GM23338 (cell line): Measurements from ENCODE around the gene TOM1L1. TPM values are rescaled to one million over a fixed set of nuclear protein-coding genes. Genes with fewer than 3 reads are reported as not detected.

Experiments used
- ATAC-seq: fragments of 200-7000 bp; cut with Tn5 transposase; 3 replicates; pipeline ENCODE4 v1.9.1; 2020
- DNase-seq: peaks from one replicate; pipeline ENCODE4 v3.0.0-alpha.2; 2015; ENCODE audit warnings: low spot score
- H2AFZ ChIP-seq: fragments of 200-600 bp; sonication (generic); 2 replicates; pipeline ENCODE4 v1.8.0; 2016; ENCODE audit warnings: antibody characterized with exemption, mild to moderate bottlenecking, moderate library complexity
- H3F3A ChIP-seq: fragments of 200-600 bp; sonication (generic); replicated peaks from 2 replicates; pipeline ENCODE4 v1.8.0; 2017; ENCODE audit warnings: antibody characterized with exemption, mixed run types, low read depth
- H3K27ac ChIP-seq: fragments of 200-600 bp; sonication (generic); 2 replicates; pipeline ENCODE4 v1.6.1; 2016; ENCODE audit warnings: low read depth
- H3K27me3 ChIP-seq: fragments of 200-600 bp; sonication (generic); 2 replicates; pipeline ENCODE4 v1.8.0; 2016; ENCODE audit warnings: mild to moderate bottlenecking, mixed run types, moderate library complexity; ENCODE audit not compliant: insufficient read depth
- H3K36me3 ChIP-seq: fragments of 200-600 bp; sonication (generic); 2 replicates; pipeline ENCODE4 v1.8.0; 2016; ENCODE audit warnings: mild to moderate bottlenecking; ENCODE audit not compliant: insufficient read depth
- H3K4me1 ChIP-seq: fragments of 200-600 bp; sonication (generic); 2 replicates; pipeline ENCODE4 v1.8.0; 2016; ENCODE audit warnings: mild to moderate bottlenecking, moderate library complexity; ENCODE audit not compliant: insufficient read depth
- H3K4me2 ChIP-seq: fragments of 200-600 bp; sonication (generic); 2 replicates; pipeline ENCODE4 v1.7.1; 2017; ENCODE audit warnings: mixed run types
- H3K4me3 ChIP-seq: fragments of 200-600 bp; sonication (generic); 2 replicates; pipeline ENCODE4 v1.6.1; 2016; ENCODE audit warnings: mixed run types
- H3K79me2 ChIP-seq: fragments of 200-600 bp; sonication (generic); replicated peaks from 2 replicates; pipeline ENCODE4 v1.8.0; 2017; ENCODE audit warnings: mild to moderate bottlenecking; ENCODE audit not compliant: insufficient read depth
- H3K9me2 ChIP-seq: fragments of 200-600 bp; sonication (generic); 2 replicates; pipeline ENCODE4 v1.8.0; 2017; ENCODE audit not compliant: insufficient read depth
- H4K20me1 ChIP-seq: fragments of 200-600 bp; sonication (generic); replicated peaks from 2 replicates; pipeline ENCODE4 v1.8.0; 2017; ENCODE audit warnings: mild to moderate bottlenecking; ENCODE audit not compliant: insufficient read depth
- H3K27ac Mint-ChIP-seq: 2 replicates; pipeline ENCODE4 v1.8.0; 2020; ENCODE audit warnings: inconsistent platforms, mild to moderate bottlenecking, moderate library complexity, mixed read lengths
- H3K27me3 Mint-ChIP-seq: 3 replicates; pipeline ENCODE4 v1.8.0; 2022; ENCODE audit warnings: low read depth, mild to moderate bottlenecking, moderate library complexity, mixed read lengths, inconsistent platforms; ENCODE audit not compliant: insufficient read depth, poor library complexity
- H3K36me3 Mint-ChIP-seq: 3 replicates; pipeline ENCODE4 v1.8.0; 2021; ENCODE audit warnings: low read depth, mild to moderate bottlenecking, inconsistent platforms, moderate library complexity, mixed read lengths
- H3K4me1 Mint-ChIP-seq: 3 replicates; pipeline ENCODE4 v1.8.0; 2020; ENCODE audit warnings: mild to moderate bottlenecking, inconsistent platforms, mixed read lengths
- H3K4me3 Mint-ChIP-seq: 3 replicates; pipeline ENCODE4 v1.8.0; 2021; ENCODE audit warnings: moderate library complexity, mild to moderate bottlenecking, inconsistent platforms, mixed read lengths
- H3K9me3 Mint-ChIP-seq: 3 replicates; pipeline ENCODE4 v1.8.0; 2020; ENCODE audit warnings: moderate library complexity, mild to moderate bottlenecking, inconsistent platforms, mixed read lengths
- CREB1 ChIP-seq: fragments of 250-450 bp; sonication (Bioruptor Pico); IDR thresholded peaks from 2 replicates; pipeline ENCODE4 v1.5.0; 2020; ENCODE audit warnings: low read depth, mild to moderate bottlenecking, moderate library complexity
- CTCF ChIP-seq, 2 experiments: fragments of 200-600 bp in 1 of 2; sonication (generic) in 1 of 2; conservative IDR thresholded peaks; 2 replicates each; pipeline versions ENCODE4 v1.5.1 to v1.6.1; 2016 to 2017; ENCODE audit warnings: antibody characterized with exemption in 2 of 2, low read depth in 2 of 2, mild to moderate bottlenecking in 2 of 2, moderate library complexity in 1 of 2
- EZH2 ChIP-seq: fragments of 200-600 bp; sonication (generic); IDR thresholded peaks from one replicate; pipeline ENCODE4 v1.8.0; 2017; ENCODE audit warnings: antibody characterized with exemption, mild to moderate bottlenecking, low read depth; ENCODE audit not compliant: unreplicated experiment
- EZH2phosphoT487 ChIP-seq: fragments of 200-600 bp; sonication (generic); IDR thresholded peaks from one replicate; pipeline ENCODE4 v1.8.1; 2018; ENCODE audit warnings: antibody characterized with exemption; ENCODE audit not compliant: unreplicated experiment
- JUNB ChIP-seq: IDR thresholded peaks from one replicate; pipeline ENCODE4 v1.6.1; 2016; ENCODE audit warnings: antibody characterized with exemption; ENCODE audit not compliant: unreplicated experiment
- NANOG ChIP-seq: IDR thresholded peaks from 2 replicates; pipeline ENCODE4 v1.6.1; 2016; ENCODE audit warnings: antibody characterized with exemption, borderline replicate concordance
- REST ChIP-seq: IDR thresholded peaks from one replicate; pipeline ENCODE4 v1.6.1; 2018; ENCODE audit warnings: antibody characterized with exemption; ENCODE audit not compliant: unreplicated experiment
- ZNF114 ChIP-seq: fragments of 250-450 bp; sonication (Bioruptor Pico); IDR thresholded peaks from 2 replicates; pipeline ENCODE4 v1.5.0; 2020; ENCODE audit warnings: mild to moderate bottlenecking, moderate library complexity
- ZNF331 ChIP-seq: fragments of 250-450 bp; sonication (Bioruptor Pico); IDR thresholded peaks from 2 replicates; pipeline ENCODE4 v1.5.0; 2020; ENCODE audit warnings: low read depth, mild to moderate bottlenecking, moderate library complexity
- polyA plus RNA-seq: library from polyadenylated mRNA; unstranded; fragments of >200 nt; fragmentation: Nextera tagmentation; extraction: Ambion mirVana; gene quantifications from 2 replicates; pipeline ENCODE4 v1.2.1, GENCODE V29; 2016
- total RNA-seq: library from RNA; depleted of rRNA; stranded (reverse); fragments of >200 nt; shearing (Covaris generic); gene quantifications from 2 replicates; pipeline ENCODE4 v1.2.3, GENCODE V29; 2014
- TF ChIP-seq, protein P1 (sequence below): fragments of 250-450 bp; sonication (Bioruptor Pico); IDR thresholded peaks from 2 replicates; pipeline ENCODE4 v1.5.0; 2020; ENCODE audit warnings: mild to moderate bottlenecking, moderate library complexity

The TOM1L1 gene
- total and polyA plus RNA-seq, 2 experiments from 2014 or later = 46.8 to 58.0 TPM

DNA sequence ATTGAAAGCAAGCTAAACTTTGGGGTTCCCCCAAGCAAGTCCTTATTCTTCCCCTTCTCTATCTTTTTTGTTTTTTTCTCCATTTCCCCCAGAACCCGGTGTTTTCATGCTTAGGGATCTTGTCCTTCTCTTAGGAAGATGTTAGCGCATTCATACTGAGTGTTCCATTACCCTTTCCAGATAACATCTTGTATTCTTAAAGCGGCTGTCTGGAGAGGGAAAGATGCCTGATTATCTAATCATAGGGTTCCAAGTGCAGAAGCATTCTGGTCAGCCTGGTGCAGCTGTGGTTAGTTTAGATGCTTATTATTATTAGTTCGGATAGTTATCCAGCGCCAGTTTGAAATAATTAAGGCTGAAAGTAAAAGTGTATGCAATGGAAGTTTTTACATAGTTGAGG, 2.0 kb downstream of the TOM1L1 start:
- peaks cover 18% of the 10 kb centered on the region for H3K4me1 ChIP-seq
- H3K27ac ChIP-seq = no peak overlapping the region
- H3K79me2 ChIP-seq = no peaks in the 10 kb centered on the region; the same call in 1 of the 2 replicates
- Mint-ChIP-seq H3K27ac (no peak overlapping the region), H3K4me3 (no peak overlapping the region), H3K27me3 (peaks cover 16% of the 10 kb centered on the region), H3K36me3 (peaks cover 8% of the 10 kb centered on the region), H3K9me3 (no peaks in the 10 kb centered on the region), H3K4me1 (peaks cover 38% of the 10 kb centered on the region)
- peaks cover 4% of the 10 kb centered on the region; the same call in 1 of the 2 replicates for H3K9me2 ChIP-seq
- H4K20me1 ChIP-seq = peaks cover 6% of the 10 kb centered on the region
- H3K4me3 ChIP-seq = no peak overlapping the region
- peaks cover 5% of the 10 kb centered on the region for H3F3A ChIP-seq
- TF ChIP-seq JUNB (no peak), EZH2 (no peak), EZH2phosphoT487 (no peak), NANOG (no peak)
- TF ChIP-seq, protein P1, sequence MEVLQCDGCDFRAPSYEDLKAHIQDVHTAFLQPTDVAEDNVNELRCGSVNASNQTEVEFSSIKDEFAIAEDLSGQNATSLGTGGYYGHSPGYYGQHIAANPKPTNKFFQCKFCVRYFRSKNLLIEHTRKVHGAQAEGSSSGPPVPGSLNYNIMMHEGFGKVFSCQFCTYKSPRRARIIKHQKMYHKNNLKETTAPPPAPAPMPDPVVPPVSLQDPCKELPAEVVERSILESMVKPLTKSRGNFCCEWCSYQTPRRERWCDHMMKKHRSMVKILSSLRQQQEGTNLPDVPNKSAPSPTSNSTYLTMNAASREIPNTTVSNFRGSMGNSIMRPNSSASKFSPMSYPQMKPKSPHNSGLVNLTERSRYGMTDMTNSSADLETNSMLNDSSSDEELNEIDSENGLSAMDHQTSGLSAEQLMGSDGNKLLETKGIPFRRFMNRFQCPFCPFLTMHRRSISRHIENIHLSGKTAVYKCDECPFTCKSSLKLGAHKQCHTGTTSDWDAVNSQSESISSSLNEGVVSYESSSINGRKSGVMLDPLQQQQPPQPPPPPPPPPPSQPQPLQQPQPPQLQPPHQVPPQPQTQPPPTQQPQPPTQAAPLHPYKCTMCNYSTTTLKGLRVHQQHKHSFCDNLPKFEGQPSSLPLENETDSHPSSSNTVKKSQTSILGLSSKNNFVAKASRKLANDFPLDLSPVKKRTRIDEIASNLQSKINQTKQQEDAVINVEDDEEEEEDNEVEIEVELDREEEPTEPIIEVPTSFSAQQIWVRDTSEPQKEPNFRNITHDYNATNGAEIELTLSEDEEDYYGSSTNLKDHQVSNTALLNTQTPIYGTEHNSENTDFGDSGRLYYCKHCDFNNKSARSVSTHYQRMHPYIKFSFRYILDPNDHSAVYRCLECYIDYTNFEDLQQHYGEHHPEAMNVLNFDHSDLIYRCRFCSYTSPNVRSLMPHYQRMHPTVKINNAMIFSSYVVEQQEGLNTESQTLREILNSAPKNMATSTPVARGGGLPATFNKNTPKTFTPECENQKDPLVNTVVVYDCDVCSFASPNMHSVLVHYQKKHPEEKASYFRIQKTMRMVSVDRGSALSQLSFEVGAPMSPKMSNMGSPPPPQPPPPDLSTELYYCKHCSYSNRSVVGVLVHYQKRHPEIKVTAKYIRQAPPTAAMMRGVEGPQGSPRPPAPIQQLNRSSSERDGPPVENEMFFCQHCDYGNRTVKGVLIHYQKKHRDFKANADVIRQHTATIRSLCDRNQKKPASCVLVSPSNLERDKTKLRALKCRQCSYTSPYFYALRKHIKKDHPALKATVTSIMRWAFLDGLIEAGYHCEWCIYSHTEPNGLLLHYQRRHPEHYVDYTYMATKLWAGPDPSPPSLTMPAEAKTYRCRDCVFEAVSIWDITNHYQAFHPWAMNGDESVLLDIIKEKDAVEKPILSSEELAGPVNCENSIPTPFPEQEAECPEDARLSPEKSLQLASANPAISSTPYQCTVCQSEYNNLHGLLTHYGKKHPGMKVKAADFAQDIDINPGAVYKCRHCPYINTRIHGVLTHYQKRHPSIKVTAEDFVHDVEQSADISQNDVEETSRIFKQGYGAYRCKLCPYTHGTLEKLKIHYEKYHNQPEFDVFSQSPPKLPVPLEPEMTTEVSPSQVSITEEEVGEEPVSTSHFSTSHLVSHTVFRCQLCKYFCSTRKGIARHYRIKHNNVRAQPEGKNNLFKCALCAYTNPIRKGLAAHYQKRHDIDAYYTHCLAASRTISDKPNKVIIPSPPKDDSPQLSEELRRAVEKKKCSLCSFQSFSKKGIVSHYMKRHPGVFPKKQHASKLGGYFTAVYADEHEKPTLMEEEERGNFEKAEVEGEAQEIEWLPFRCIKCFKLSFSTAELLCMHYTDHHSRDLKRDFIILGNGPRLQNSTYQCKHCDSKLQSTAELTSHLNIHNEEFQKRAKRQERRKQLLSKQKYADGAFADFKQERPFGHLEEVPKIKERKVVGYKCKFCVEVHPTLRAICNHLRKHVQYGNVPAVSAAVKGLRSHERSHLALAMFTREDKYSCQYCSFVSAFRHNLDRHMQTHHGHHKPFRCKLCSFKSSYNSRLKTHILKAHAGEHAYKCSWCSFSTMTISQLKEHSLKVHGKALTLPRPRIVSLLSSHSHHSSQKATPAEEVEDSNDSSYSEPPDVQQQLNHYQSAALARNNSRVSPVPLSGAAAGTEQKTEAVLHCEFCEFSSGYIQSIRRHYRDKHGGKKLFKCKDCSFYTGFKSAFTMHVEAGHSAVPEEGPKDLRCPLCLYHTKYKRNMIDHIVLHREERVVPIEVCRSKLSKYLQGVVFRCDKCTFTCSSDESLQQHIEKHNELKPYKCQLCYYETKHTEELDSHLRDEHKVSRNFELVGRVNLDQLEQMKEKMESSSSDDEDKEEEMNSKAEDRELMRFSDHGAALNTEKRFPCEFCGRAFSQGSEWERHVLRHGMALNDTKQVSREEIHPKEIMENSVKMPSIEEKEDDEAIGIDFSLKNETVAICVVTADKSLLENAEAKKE = no peak
- no peak for DNase-seq
- H3K27me3 ChIP-seq = no peaks in the 10 kb centered on the region
- no peak for ATAC-seq
- H3K4me2 ChIP-seq = no peak overlapping the region
- no peak overlapping the region for H2AFZ ChIP-seq
- H3K36me3 ChIP-seq = peaks cover 31% of the 10 kb centered on the region; the same call in 1 of the 2 replicates

DNA sequence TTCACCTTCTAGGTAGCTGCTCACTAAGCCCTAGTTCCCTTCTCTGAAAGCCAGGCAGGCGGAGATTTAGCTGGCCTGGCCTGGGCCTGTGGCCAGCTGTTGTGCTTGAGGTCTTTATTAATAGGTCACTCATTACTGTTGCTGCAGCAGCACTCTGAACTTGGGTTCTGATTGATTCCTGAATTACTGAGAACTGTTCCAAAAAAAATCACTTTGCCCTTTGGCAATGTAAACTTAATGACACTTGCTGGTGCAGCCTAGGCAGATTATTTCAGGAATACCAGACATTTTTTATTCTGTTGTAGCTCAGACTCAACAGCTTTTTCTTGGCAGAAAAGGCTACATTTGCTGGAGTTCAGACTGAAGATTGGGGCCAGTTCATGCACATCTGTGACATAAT, 2.7 kb downstream of the TOM1L1 start:
- H2AFZ ChIP-seq = no peak overlapping the region
- Mint-ChIP-seq H3K27me3 (peaks cover 16% of the 10 kb centered on the region), H3K36me3 (peaks cover 8% of the 10 kb centered on the region), H3K4me3 (no peak overlapping the region), H3K27ac (no peak overlapping the region), H3K9me3 (no peaks in the 10 kb centered on the region), H3K4me1 (peaks cover 43% of the 10 kb centered on the region)
- no peaks in the 10 kb centered on the region for H3K9me2 ChIP-seq
- no peak overlapping the region for H3K27ac ChIP-seq
- H4K20me1 ChIP-seq = peaks cover 10% of the 10 kb centered on the region
- H3K4me1 ChIP-seq = peaks cover 21% of the 10 kb centered on the region
- no peak overlapping the region for H3K4me2 ChIP-seq
- no peak for ATAC-seq
- no peak for TF ChIP-seq ZNF114 (CRISPR knock-in tag)
- no peak for TF ChIP-seq ZNF331 (CRISPR knock-in tag)
- TF ChIP-seq EZH2phosphoT487 = no peak
- TF ChIP-seq JUNB = no peak
- TF ChIP-seq CTCF (conservative IDR thresholded peaks at IDR 0.05; ENCODE audit: low read depth in 2 of 2) = no peak
- no peak for TF ChIP-seq REST
- TF ChIP-seq NANOG = no peak
- TF ChIP-seq CREB1 (CRISPR knock-in tag) = no peak
- no peak for DNase-seq
- no peak overlapping the region for H3K4me3 ChIP-seq
- H3K27me3 ChIP-seq = no peaks in the 10 kb centered on the region
- H3K36me3 ChIP-seq = peaks cover 37% of the 10 kb centered on the region; the same call in 1 of the 2 replicates
- peaks cover 5% of the 10 kb centered on the region for H3F3A ChIP-seq
- H3K79me2 ChIP-seq = no peaks in the 10 kb centered on the region; the same call in 1 of the 2 replicates
